Keratinocyte (primary cell): ENCODE data around the gene NCKAP5. TPM values are rescaled to one million over a fixed set of nuclear protein-coding genes. Genes with fewer than 3 reads are reported as not detected.

Experiments used
- DNase-seq: peaks from one replicate; pipeline ENCODE4 v3.0.0-alpha.2; 2011; ENCODE audit warnings: low read depth, missing footprints, low spot score
- FAIRE-seq: peaks from 2 replicates; lab custom pipeline; 2011; peaks lifted over from hg19 to GRCh38; lab: Jason Lieb, UNC
- H2AFZ ChIP-seq: 2 replicates; pipeline ENCODE4 v1.6.0; 2012; ENCODE audit warnings: low read length, control low read depth, inconsistent platforms; ENCODE audit not compliant: control insufficient read depth
- H3K27ac ChIP-seq: 2 replicates; pipeline ENCODE4 v1.5.1; 2011; ENCODE audit warnings: low read length; ENCODE audit not compliant: control insufficient read depth, insufficient read depth
- H3K27me3 ChIP-seq: 3 replicates; pipeline ENCODE4 v1.6.0; 2011; ENCODE audit warnings: low read length; ENCODE audit not compliant: control insufficient read depth, insufficient read depth; ENCODE audit errors: extremely low read depth
- H3K36me3 ChIP-seq, 2 experiments: 2 replicates in 1 of 2; 3 replicates in 1 of 2; pipeline ENCODE4 v1.5.1; 2011; ENCODE audit warnings: low read length in 2 of 2, mild to moderate bottlenecking in 1 of 2; ENCODE audit not compliant: control insufficient read depth in 2 of 2, insufficient read depth in 2 of 2; ENCODE audit errors: extremely low read depth in 1 of 2
- H3K4me1 ChIP-seq: 3 replicates; pipeline ENCODE4 v1.5.1; 2011; ENCODE audit warnings: low read length; ENCODE audit not compliant: control insufficient read depth, insufficient read depth; ENCODE audit errors: extremely low read depth
- H3K4me2 ChIP-seq: 3 replicates; pipeline ENCODE4 v1.6.0; 2011; ENCODE audit warnings: low read depth, low read length; ENCODE audit not compliant: control insufficient read depth, insufficient read depth; ENCODE audit errors: extremely low read depth
- H3K4me3 ChIP-seq, 3 experiments: fragments of 200-600 bp in 1 of 3; sonication (generic) in 1 of 3; 2 replicates in 2 of 3; 3 replicates in 1 of 3; pipeline ENCODE4 v1.5.1; 2011 to 2016; ENCODE audit warnings: low read length in 3 of 3, mild to moderate bottlenecking in 3 of 3, control low read depth in 2 of 3, inconsistent platforms in 1 of 3, low read depth in 1 of 3, mixed read lengths in 1 of 3, mixed run types in 1 of 3, moderate library complexity in 1 of 3; ENCODE audit not compliant: control insufficient read depth in 2 of 3, insufficient read depth in 2 of 3; ENCODE audit errors: extremely low read depth in 1 of 3
- H3K79me2 ChIP-seq: 2 replicates; pipeline ENCODE4 v1.6.0; 2012; ENCODE audit warnings: low read length; ENCODE audit not compliant: control insufficient read depth, insufficient read depth
- H3K9ac ChIP-seq: 3 replicates; pipeline ENCODE4 v1.6.0; 2011; ENCODE audit warnings: low read length; ENCODE audit not compliant: control insufficient read depth, insufficient read depth; ENCODE audit errors: extremely low read depth
- H3K9me1 ChIP-seq: 3 replicates; pipeline ENCODE4 v1.6.0; 2011; ENCODE audit warnings: low read length; ENCODE audit not compliant: control insufficient read depth, insufficient read depth; ENCODE audit errors: extremely low read depth
- H3K9me3 ChIP-seq: 2 replicates; pipeline ENCODE4 v1.5.1; 2012; ENCODE audit warnings: low read depth, low read length; ENCODE audit not compliant: control insufficient read depth
- H4K20me1 ChIP-seq: 3 replicates; pipeline ENCODE4 v1.6.0; 2011; ENCODE audit warnings: low read length; ENCODE audit not compliant: control insufficient read depth, insufficient read depth; ENCODE audit errors: extremely low read depth
- EZH2 ChIP-seq: IDR thresholded peaks from one replicate; pipeline ENCODE4 v1.6.1; 2012; ENCODE audit warnings: inconsistent platforms, mild to moderate bottlenecking, low read length, moderate library complexity
- dilution Hi-C: fragments of 300-500 bp; cut with MboI; formaldehyde crosslinking; loops from one replicate; pipeline ENCODE4 v1.7.0; 2020; ENCODE audit warnings: low sequenced_read_pairs; ENCODE audit not compliant: extremely low pct_ligation_motif_present
- polyA plus RNA-seq, 5 experiments: library from polyadenylated mRNA; depleted of rRNA in 3 of 5; stranded (reverse) in 3 of 5; stranded (forward) in 1 of 5; unstranded in 1 of 5; fragments of >200 nt; gene quantifications; 1 replicate in 1 of 5; 2 replicates in 3 of 5; 3 replicates in 1 of 5; pipeline versions ENCODE4 v1.2.1 to v1.2.3, GENCODE V29; 2011 to 2012; ENCODE audit warnings: missing spikeins in 2 of 5, low read depth in 1 of 5, low replicate concordance in 1 of 5
- TF ChIP-seq, protein P1 (sequence below), 3 experiments: IDR thresholded peaks in 1 of 3; conservative IDR thresholded peaks in 1 of 3; optimal IDR thresholded peaks in 1 of 3; 2 replicates in 2 of 3; 3 replicates in 1 of 3; pipeline versions ENCODE3 to v1.5.1; 2011; ENCODE audit warnings: low read length in 3 of 3, mild to moderate bottlenecking in 3 of 3, moderate library complexity in 2 of 3, control low read depth in 1 of 3, inconsistent platforms in 1 of 3; ENCODE audit not compliant: insufficient read depth in 2 of 3; ENCODE audit errors: extremely low read depth in 1 of 3

Gene NCKAP5
- polyA plus RNA-seq, 1 donor (not counting 4 experiments of a cell fraction or from before 2014, with no cell fraction given) = 3.6 TPM

DNA sequence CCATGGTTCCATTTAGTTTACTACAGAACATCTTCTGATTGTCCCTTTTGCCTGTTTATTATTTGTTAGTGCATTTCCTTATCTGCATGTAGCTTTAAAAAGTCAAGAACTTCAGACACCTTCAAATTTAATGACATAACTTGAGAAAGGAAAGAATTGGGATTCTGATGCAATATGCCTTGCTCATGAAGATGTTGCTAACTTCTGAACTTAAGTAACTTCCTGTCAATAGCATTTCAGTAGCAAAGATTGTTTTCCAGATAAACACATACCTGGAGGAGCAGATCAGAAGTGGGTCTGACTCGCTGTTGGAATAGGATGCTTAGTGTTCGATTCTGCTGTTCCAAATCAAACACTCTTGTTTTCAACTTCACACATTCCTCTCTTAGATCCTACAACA, 708.0 kb downstream of the NCKAP5 start:
- Histone ChIP-seq H3K9ac (no peak overlapping the region), H2AFZ (no peak overlapping the region), H3K4me1 (peaks cover 4% of the 10 kb centered on the region), H3K9me1 (no peaks in the 10 kb centered on the region), H3K27me3 (no peaks in the 10 kb centered on the region), H3K4me3 (no peak overlapping the region), H3K36me3 (no peaks in the 10 kb centered on the region), H4K20me1 (no peaks in the 10 kb centered on the region), H3K4me2 (no peak overlapping the region), H3K79me2 (no peaks in the 10 kb centered on the region), H3K9me3 (no peaks in the 10 kb centered on the region), H3K27ac (no peak overlapping the region)
- dilution Hi-C loops = no loop called here
- no peak for DNase-seq
- peak; percentile 13 for FAIRE-seq
- no peak for TF ChIP-seq EZH2
- TF ChIP-seq, protein P1, sequence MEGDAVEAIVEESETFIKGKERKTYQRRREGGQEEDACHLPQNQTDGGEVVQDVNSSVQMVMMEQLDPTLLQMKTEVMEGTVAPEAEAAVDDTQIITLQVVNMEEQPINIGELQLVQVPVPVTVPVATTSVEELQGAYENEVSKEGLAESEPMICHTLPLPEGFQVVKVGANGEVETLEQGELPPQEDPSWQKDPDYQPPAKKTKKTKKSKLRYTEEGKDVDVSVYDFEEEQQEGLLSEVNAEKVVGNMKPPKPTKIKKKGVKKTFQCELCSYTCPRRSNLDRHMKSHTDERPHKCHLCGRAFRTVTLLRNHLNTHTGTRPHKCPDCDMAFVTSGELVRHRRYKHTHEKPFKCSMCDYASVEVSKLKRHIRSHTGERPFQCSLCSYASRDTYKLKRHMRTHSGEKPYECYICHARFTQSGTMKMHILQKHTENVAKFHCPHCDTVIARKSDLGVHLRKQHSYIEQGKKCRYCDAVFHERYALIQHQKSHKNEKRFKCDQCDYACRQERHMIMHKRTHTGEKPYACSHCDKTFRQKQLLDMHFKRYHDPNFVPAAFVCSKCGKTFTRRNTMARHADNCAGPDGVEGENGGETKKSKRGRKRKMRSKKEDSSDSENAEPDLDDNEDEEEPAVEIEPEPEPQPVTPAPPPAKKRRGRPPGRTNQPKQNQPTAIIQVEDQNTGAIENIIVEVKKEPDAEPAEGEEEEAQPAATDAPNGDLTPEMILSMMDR (optimal IDR thresholded peaks at IDR 0.05 in 1 of 3, IDR thresholded peaks at IDR 0.05 in 1 of 3, conservative IDR thresholded peaks at IDR 0.05 in 1 of 3; ENCODE audit: extremely low read depth in 1 of 3, insufficient read depth in 2 of 3, low read length in 3 of 3) = no peak

DNA sequence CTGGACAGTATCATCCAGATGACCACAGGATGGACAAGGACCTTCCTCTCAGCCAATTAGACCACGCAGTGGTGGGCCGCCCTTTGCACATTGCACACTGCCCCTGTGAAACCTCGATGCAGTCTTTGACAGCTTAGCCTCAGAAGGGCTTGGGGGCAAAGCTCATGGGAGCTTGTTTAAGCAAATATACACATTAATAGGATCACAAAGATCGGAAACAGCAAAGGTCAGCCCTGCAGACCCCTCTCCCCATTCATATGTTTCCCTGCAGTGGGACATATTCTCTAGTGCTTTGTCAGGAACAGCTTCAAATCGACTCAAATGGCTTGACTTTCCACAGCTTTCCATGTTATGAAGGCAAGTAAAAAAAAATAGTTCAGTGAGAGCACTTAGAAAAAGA, 708.7 kb downstream of the NCKAP5 start:
- dilution Hi-C loops = no loop called here
- no peak for FAIRE-seq

More for the DNA sequence above, 708.7 kb downstream of the NCKAP5 start:
- Histone ChIP-seq H3K9me1 (no peaks in the 10 kb centered on the region), H3K27me3 (no peaks in the 10 kb centered on the region), H3K27ac (no peak overlapping the region), H3K9ac (no peak overlapping the region), H4K20me1 (no peaks in the 10 kb centered on the region), H3K4me3 (no peak overlapping the region), H3K36me3 (no peaks in the 10 kb centered on the region), H2AFZ (no peak overlapping the region), H3K4me2 (no peak overlapping the region), H3K79me2 (no peaks in the 10 kb centered on the region), H3K4me1 (peaks cover 4% of the 10 kb centered on the region), H3K9me3 (no peaks in the 10 kb centered on the region)
- TF ChIP-seq, protein P1 (optimal IDR thresholded peaks at IDR 0.05 in 1 of 3, IDR thresholded peaks at IDR 0.05 in 1 of 3, conservative IDR thresholded peaks at IDR 0.05 in 1 of 3; ENCODE audit: extremely low read depth in 1 of 3, insufficient read depth in 2 of 3, low read length in 3 of 3) = no peak
- TF ChIP-seq EZH2 = no peak
- DNase-seq = no peak
